Measurements from ENCODE around the gene ESRRG. TPM values are rescaled to one million over a fixed set of nuclear protein-coding genes. Genes with fewer than 3 reads are reported as not detected.

The ESRRG gene
- total RNA-seq, 1 donor from 2014 or later, result not detected

- Histone ChIP-seq H3K9me3 (no peaks in the 10 kb centered on the region), H3K4me3 (no peak overlapping the region), H3K36me3 (no peaks in the 10 kb centered on the region), H3K27me3 (no peaks in the 10 kb centered on the region), H3K4me1 (no peaks in the 10 kb centered on the region), H3K27ac (no peak overlapping the region)
- no peak for DNase-seq (ENCODE audit: low spot score in 2 of 2)
- intact Hi-C loops (cut with DNase I), result no loop called here
- TF ChIP-seq, protein P1, sequence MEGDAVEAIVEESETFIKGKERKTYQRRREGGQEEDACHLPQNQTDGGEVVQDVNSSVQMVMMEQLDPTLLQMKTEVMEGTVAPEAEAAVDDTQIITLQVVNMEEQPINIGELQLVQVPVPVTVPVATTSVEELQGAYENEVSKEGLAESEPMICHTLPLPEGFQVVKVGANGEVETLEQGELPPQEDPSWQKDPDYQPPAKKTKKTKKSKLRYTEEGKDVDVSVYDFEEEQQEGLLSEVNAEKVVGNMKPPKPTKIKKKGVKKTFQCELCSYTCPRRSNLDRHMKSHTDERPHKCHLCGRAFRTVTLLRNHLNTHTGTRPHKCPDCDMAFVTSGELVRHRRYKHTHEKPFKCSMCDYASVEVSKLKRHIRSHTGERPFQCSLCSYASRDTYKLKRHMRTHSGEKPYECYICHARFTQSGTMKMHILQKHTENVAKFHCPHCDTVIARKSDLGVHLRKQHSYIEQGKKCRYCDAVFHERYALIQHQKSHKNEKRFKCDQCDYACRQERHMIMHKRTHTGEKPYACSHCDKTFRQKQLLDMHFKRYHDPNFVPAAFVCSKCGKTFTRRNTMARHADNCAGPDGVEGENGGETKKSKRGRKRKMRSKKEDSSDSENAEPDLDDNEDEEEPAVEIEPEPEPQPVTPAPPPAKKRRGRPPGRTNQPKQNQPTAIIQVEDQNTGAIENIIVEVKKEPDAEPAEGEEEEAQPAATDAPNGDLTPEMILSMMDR (IDR thresholded peaks at IDR 0.05), result no peak
These were observed 200.2 kb downstream of the ESRRG start for GRCh38 chr1:216523043-216523442.

GRCh38 chr1:216521477-216521876 is 201.8 kb downstream of the ESRRG start:
- H3K27me3 ChIP-seq, result no peaks in the 10 kb centered on the region
- no peak for DNase-seq (ENCODE audit: low spot score in 2 of 2)
- H3K27ac ChIP-seq, result no peak overlapping the region
- intact Hi-C loops (cut with DNase I), result no loop called here
- no peaks in the 10 kb centered on the region for H3K9me3 ChIP-seq
- TF ChIP-seq, protein P1 (IDR thresholded peaks at IDR 0.05), result no peak
- H3K4me3 ChIP-seq, result no peak overlapping the region
- no peaks in the 10 kb centered on the region for H3K36me3 ChIP-seq
- no peaks in the 10 kb centered on the region for H3K4me1 ChIP-seq

DNA sequence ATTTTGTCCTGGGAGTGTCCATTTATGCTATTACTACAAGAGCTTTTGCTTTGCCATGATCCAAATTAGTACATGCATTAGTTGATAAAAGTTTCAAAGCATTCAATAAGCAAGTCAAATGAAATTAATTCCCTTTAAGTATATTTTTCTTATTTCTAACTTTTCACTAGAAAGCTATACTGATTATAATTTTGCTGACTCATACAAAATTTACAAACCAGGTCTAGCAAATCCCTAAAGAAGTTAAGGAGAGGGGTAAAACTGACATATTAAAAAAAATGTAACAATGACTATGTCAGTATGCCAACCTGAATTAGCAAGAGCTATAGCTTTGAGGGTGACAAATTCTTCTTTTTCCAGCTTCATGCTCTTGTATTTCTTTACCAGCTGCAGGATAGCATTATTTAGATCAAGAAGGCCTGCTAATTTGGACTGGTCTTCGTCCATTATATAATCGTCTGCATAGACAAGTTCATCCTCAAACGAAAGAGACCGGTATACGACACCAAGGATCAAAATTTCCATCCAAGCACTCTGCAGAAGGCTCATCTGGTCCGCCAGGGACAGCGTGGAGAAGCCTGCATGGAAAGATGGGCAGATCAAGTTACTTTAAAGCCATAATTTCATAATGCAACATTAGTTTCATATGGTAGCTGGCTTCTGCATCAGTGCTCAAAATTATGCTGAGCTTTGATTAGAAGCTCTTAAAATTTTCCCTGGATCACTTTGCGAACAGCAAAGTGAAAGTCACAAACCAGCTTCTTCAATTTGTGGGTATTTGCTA is 204.2 kb downstream of the ESRRG start:
- no peak for DNase-seq (ENCODE audit: low spot score in 2 of 2)
- H3K9me3 ChIP-seq, result no peaks in the 10 kb centered on the region
- TF ChIP-seq, protein P1 (IDR thresholded peaks at IDR 0.05), result no peak
- H3K4me3 ChIP-seq, result no peak overlapping the region
- H3K4me1 ChIP-seq, result no peaks in the 10 kb centered on the region
- H3K36me3 ChIP-seq, result no peaks in the 10 kb centered on the region
- no peak overlapping the region for H3K27ac ChIP-seq
- H3K27me3 ChIP-seq, result no peaks in the 10 kb centered on the region
- intact Hi-C loops (cut with DNase I), result no loop called here

GRCh38 chr1:216502528-216503162 is 220.6 kb downstream of the ESRRG start:
- DNase-seq (ENCODE audit: low spot score in 2 of 2), result no peak
- Histone ChIP-seq H3K27ac (no peak overlapping the region), H3K27me3 (no peaks in the 10 kb centered on the region), H3K4me1 (no peaks in the 10 kb centered on the region), H3K36me3 (no peaks in the 10 kb centered on the region), H3K4me3 (no peak overlapping the region), H3K9me3 (no peaks in the 10 kb centered on the region)
- intact Hi-C loops (cut with DNase I), result no loop called here
- TF ChIP-seq, protein P1 (IDR thresholded peaks at IDR 0.05), result no peak

DNA sequence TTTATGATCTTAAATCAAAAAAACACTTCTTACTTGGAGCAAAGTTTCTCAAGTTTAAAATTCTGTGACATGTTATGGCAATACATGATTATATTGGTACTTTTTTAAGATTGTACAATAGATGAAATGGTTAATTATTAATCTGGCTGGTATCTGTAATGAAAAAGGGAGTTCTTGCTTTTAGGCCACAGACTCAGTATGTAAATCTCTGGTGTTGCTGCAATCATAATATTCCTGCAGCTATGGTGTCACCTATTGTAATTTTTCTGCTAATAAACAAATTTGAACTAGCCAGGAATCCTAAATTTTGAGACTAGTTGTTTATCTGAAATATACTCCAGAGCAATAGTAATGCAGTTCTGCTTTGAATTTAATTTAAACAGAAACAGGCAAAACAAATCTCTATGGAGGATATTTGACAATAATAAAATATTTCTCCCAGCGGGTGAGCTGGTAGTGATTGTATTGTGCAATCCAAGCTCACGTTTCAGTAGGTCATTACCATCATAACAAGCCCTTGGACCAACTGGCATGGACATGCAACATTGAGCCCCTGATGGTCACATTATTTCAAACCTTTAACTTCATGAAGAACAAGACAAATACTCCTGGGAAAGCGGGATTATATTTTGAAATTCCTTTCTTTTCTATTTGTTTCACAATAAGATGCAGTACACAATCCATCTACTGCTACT is 222.8 kb downstream of the ESRRG start:
- intact Hi-C loops (cut with DNase I), result no loop called here
- Histone ChIP-seq H3K4me1 (no peaks in the 10 kb centered on the region), H3K4me3 (no peak overlapping the region), H3K36me3 (no peaks in the 10 kb centered on the region), H3K9me3 (no peaks in the 10 kb centered on the region), H3K27me3 (no peaks in the 10 kb centered on the region), H3K27ac (no peak overlapping the region)
- DNase-seq (ENCODE audit: low spot score in 2 of 2), result no peak
- TF ChIP-seq, protein P1 (IDR thresholded peaks at IDR 0.05), result no peak
